Upper lobe of left lung (tissue), 6 donors: ENCODE measurements around the gene ILDR2. TPM values are rescaled to one million over a fixed set of nuclear protein-coding genes. Genes with fewer than 3 reads are reported as not detected.

ENCODE experiments used
- ATAC-seq, 2 donors: fragments of 200-7000 bp; cut with Tn5 transposase; one replicate each; pipeline ENCODE4 v1.9.1; 2022; ENCODE audit warnings: mild to moderate bottlenecking in 2 of 2, moderate library complexity in 2 of 2; ENCODE audit not compliant: low FRiP score in 2 of 2
- DNase-seq, 2 donors: peaks; one replicate each; pipeline ENCODE4 v3.0.0-alpha.2; 2019 to 2020
- H3K27ac ChIP-seq, 4 donors: fragments of 200-600 bp; sonication (generic); one replicate each; pipeline ENCODE4 v1.5.1; 2016 to 2019
- H3K27me3 ChIP-seq, 4 donors: fragments of 200-600 bp; sonication (generic); one replicate each; pipeline ENCODE4 v1.5.1; 2017 to 2019
- H3K36me3 ChIP-seq, 4 donors: fragments of 200-600 bp; sonication (generic); one replicate each; pipeline ENCODE4 v1.5.1; 2016 to 2019
- H3K4me1 ChIP-seq, 4 donors: fragments of 200-600 bp; sonication (generic); one replicate each; pipeline ENCODE4 v1.5.1; 2018 to 2019
- H3K4me3 ChIP-seq, 4 donors: fragments of 200-600 bp; sonication (generic); one replicate each; pipeline ENCODE4 v1.5.1; 2017 to 2019; ENCODE audit warnings: mild to moderate bottlenecking in 2 of 4, moderate library complexity in 1 of 4
- H3K9me3 ChIP-seq, 4 donors: fragments of 200-600 bp; sonication (generic); one replicate each; pipeline ENCODE4 v1.5.1; 2018 to 2019
- EP300 ChIP-seq, 4 donors: sonication (generic); formaldehyde crosslinking; IDR thresholded peaks; one replicate each; pipeline ENCODE4 v1.5.1; 2017; ENCODE audit warnings: antibody characterized with exemption in 4 of 4, control low read depth in 2 of 4
- POLR2A ChIP-seq, 4 donors: fragments of 450-650 bp; IDR thresholded peaks; one replicate each; pipeline ENCODE4 v1.5.1; 2016 to 2017; ENCODE audit warnings: antibody characterized with exemption in 4 of 4, mild to moderate bottlenecking in 2 of 4
- POLR2AphosphoS5 ChIP-seq, 2 donors: sonication (generic); formaldehyde crosslinking; IDR thresholded peaks; one replicate each; pipeline ENCODE4 v1.5.1; 2017; ENCODE audit warnings: antibody characterized with exemption in 2 of 2
- WGBS, 2 donors: methylation state at CpG; one replicate each; pipeline ENCODE4 v1.1.5; 2017 to 2018; 5-methylcytosine and 5-hydroxymethylcytosine counted together
- total RNA-seq, 6 donors: library from RNA; depleted of rRNA in 4 of 6; stranded (reverse); fragments of >200 nt in 4 of 6; gene quantifications; one replicate each; pipeline versions ENCODE4 v1.1.0 to v1.2.1, GENCODE V29; 2016 to 2021
- TF ChIP-seq, protein P1 (sequence below), 6 experiments: fragments of 450-650 bp in 4 of 6; fragments of 200-600 bp in 2 of 6; sonication (generic) in 2 of 6; IDR thresholded peaks; one replicate each; pipeline ENCODE4 v1.5.1; 2016 to 2019; ENCODE audit warnings: antibody characterized with exemption in 6 of 6
- donor health status: DM: no; HTN: no; CAD: no; lungs with moderate emphysema.
- donor health status: DM: no; HTN: yes; CAD: no; lungs with severe emphysema.

The ILDR2 gene
- total RNA-seq, 6 donors from 2014 or later, result under 0.01 to 3.3 (median 0.84) TPM

GRCh38 chr1:166950156-166950555 lies 25.2 kb downstream of the ILDR2 start:
- Histone ChIP-seq H3K4me1 (peaks cover 0 to 11% (median 5%) of the 10 kb centered on the region in 4 donors), H3K27ac (no peak overlapping the region), H3K9me3 (no peaks in the 10 kb centered on the region), H3K4me3 (no peak overlapping the region), H3K36me3 (no peaks in the 10 kb centered on the region), H3K27me3 (peaks cover 0 to 6% (median 2%) of the 10 kb centered on the region in 4 donors)
- 70 to 82% methylated on average over 2 of the region's 2 CpGs for WGBS, 2 donors
- TF ChIP-seq EP300 (IDR thresholded peaks at IDR 0.05), result no peak
- TF ChIP-seq, protein P1, sequence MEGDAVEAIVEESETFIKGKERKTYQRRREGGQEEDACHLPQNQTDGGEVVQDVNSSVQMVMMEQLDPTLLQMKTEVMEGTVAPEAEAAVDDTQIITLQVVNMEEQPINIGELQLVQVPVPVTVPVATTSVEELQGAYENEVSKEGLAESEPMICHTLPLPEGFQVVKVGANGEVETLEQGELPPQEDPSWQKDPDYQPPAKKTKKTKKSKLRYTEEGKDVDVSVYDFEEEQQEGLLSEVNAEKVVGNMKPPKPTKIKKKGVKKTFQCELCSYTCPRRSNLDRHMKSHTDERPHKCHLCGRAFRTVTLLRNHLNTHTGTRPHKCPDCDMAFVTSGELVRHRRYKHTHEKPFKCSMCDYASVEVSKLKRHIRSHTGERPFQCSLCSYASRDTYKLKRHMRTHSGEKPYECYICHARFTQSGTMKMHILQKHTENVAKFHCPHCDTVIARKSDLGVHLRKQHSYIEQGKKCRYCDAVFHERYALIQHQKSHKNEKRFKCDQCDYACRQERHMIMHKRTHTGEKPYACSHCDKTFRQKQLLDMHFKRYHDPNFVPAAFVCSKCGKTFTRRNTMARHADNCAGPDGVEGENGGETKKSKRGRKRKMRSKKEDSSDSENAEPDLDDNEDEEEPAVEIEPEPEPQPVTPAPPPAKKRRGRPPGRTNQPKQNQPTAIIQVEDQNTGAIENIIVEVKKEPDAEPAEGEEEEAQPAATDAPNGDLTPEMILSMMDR (IDR thresholded peaks at IDR 0.05), result no peak
- no peak for TF ChIP-seq POLR2AphosphoS5 (IDR thresholded peaks at IDR 0.05)
- no peak for TF ChIP-seq POLR2A (IDR thresholded peaks at IDR 0.05)
- no peak for DNase-seq
- ATAC-seq, result no peak

DNA sequence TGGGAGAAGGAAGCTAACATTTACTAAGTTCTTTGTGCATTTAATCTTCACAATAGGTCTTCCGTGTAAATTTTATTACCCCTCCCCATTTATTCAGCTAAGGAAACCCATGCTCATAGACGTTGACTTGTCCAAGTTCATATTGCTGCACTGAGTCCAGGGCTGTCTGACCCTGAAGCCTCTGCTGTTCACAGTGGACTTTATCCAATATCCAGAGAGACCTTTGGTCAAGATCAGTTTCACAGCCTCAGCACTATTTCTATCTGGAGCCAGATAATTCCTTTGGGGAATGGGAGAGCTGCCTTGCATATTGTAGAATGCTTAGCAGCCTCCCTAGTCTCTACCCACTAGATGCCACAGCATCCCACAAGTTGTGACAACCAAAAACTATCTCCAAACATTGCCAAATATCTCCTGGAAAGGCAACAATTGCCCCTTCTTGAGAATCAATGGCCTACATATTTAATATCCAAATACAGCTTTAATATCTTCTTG lies 26.4 kb downstream of the ILDR2 start:
- Histone ChIP-seq H3K4me3 (no peak overlapping the region), H3K4me1 (peaks cover 0 to 11% (median 5%) of the 10 kb centered on the region in 4 donors), H3K36me3 (no peaks in the 10 kb centered on the region), H3K27ac (no peak overlapping the region), H3K9me3 (no peaks in the 10 kb centered on the region), H3K27me3 (peaks cover 0 to 6% (median 2%) of the 10 kb centered on the region in 4 donors)
- TF ChIP-seq POLR2A (IDR thresholded peaks at IDR 0.05) (no peak), EP300 (IDR thresholded peaks at IDR 0.05) (no peak), POLR2AphosphoS5 (IDR thresholded peaks at IDR 0.05) (no peak)
- TF ChIP-seq, protein P1 (IDR thresholded peaks at IDR 0.05), result no peak
- no peak for ATAC-seq
- WGBS, 2 donors, result 88 to 94% methylated on average over 2 of the region's 2 CpGs
- no peak for DNase-seq

GRCh38 chr1:166947398-166948043 lies 27.8 kb downstream of the ILDR2 start:
- 12 to 13% methylated on average over 27 to 37 of the region's 44 CpGs for WGBS, 2 donors
- no peaks in the 10 kb centered on the region for H3K9me3 ChIP-seq
- ATAC-seq (peak in 1 of 2 donors; percentile 83), DNase-seq (peak in 1 of 2 donors; percentile 85)
- TF ChIP-seq, protein P1 (IDR thresholded peaks at IDR 0.05), result no peak
- TF ChIP-seq EP300 (IDR thresholded peaks at IDR 0.05) (no peak), POLR2A (IDR thresholded peaks at IDR 0.05) (no peak), POLR2AphosphoS5 (IDR thresholded peaks at IDR 0.05) (no peak)
- H3K4me1 ChIP-seq, result peaks cover 0 to 11% (median 5%) of the 10 kb centered on the region in 4 donors
- H3K27ac ChIP-seq, result no peak overlapping the region
- H3K4me3 ChIP-seq, result peak overlapping the region in 3 of 4 donors; percentile 10 to 28 (median 22)
- H3K27me3 ChIP-seq, result peaks cover 0 to 6% (median 2%) of the 10 kb centered on the region in 4 donors
- H3K36me3 ChIP-seq, result no peaks in the 10 kb centered on the region

GRCh38 chr1:166944186-166944967 lies 31.0 kb downstream of the ILDR2 start:
- WGBS, 2 donors, result 54 to 80% methylated on average over 4 to 5 of the region's 5 CpGs
- peaks cover 0 to 6% (median 2%) of the 10 kb centered on the region in 4 donors for H3K27me3 ChIP-seq
- H3K4me3 ChIP-seq, result no peak overlapping the region
- H3K27ac ChIP-seq, result no peak overlapping the region
- TF ChIP-seq POLR2AphosphoS5 (IDR thresholded peaks at IDR 0.05) (no peak), EP300 (IDR thresholded peaks at IDR 0.05) (no peak), POLR2A (IDR thresholded peaks at IDR 0.05) (no peak)
- TF ChIP-seq, protein P1 (IDR thresholded peaks at IDR 0.05), result no peak
- DNase-seq (no peak), ATAC-seq (no peak)
- no peaks in the 10 kb centered on the region for H3K9me3 ChIP-seq
- H3K4me1 ChIP-seq, result peaks cover 0 to 11% (median 5%) of the 10 kb centered on the region in 4 donors
- H3K36me3 ChIP-seq, result no peaks in the 10 kb centered on the region
